DOHH2 (cell line): Measurements from ENCODE around the gene LSS.
"Not testable (repeated sequence)": the region's sequence is repeated elsewhere in the genome, so short reads cannot be mapped to it uniquely, and the experiment has no call there.

Source experiments
- H3F3A ChIP-seq: fragments of 200-600 bp; sonication (generic), shearing (Covaris generic); 2 replicates; pipeline ENCODE4 v1.6.0; 2016; ENCODE audit warnings: antibody characterized with exemption, mild to moderate bottlenecking; ENCODE audit not compliant: control insufficient read depth, insufficient read depth
- H3K27ac ChIP-seq: fragments of 200-600 bp; sonication (generic); 2 replicates; pipeline ENCODE4 v1.5.1; 2014; ENCODE audit warnings: low read depth, mild to moderate bottlenecking, low read length, moderate library complexity
- H3K27me3 ChIP-seq: fragments of 200-600 bp; sonication (generic); 2 replicates; pipeline ENCODE4 v1.6.1; 2014; ENCODE audit warnings: mild to moderate bottlenecking, low read length, mixed read lengths; ENCODE audit not compliant: control insufficient read depth
- H3K36me3 ChIP-seq: fragments of 200-600 bp; sonication (generic); 2 replicates; pipeline ENCODE4 v1.6.1; 2014; ENCODE audit warnings: mild to moderate bottlenecking, low read length, moderate library complexity, mixed read lengths; ENCODE audit not compliant: control insufficient read depth
- H3K4me1 ChIP-seq: fragments of 200-600 bp; sonication (generic); 2 replicates; pipeline ENCODE4 v1.6.1; 2014; ENCODE audit warnings: mild to moderate bottlenecking, low read length, mixed read lengths; ENCODE audit not compliant: control insufficient read depth
- H3K4me2 ChIP-seq: fragments of 200-600 bp; sonication (generic); 2 replicates; pipeline ENCODE4 v1.6.0; 2014; ENCODE audit warnings: mild to moderate bottlenecking, low read length, moderate library complexity
- H3K4me3 ChIP-seq: fragments of 200-600 bp; sonication (generic); 2 replicates; pipeline ENCODE4 v1.5.1; 2014; ENCODE audit warnings: mild to moderate bottlenecking, low read length, mixed read lengths
- H3K79me2 ChIP-seq: fragments of 200-600 bp; sonication (generic); 2 replicates; pipeline ENCODE4 v1.6.1; 2014; ENCODE audit warnings: mild to moderate bottlenecking, low read length, mixed read lengths; ENCODE audit not compliant: control insufficient read depth
- H3K9me2 ChIP-seq: fragments of 200-600 bp; sonication (generic); replicated peaks from 2 replicates; pipeline ENCODE4 v1.6.1; 2014; ENCODE audit warnings: mild to moderate bottlenecking, low read length, mixed read lengths; ENCODE audit not compliant: control insufficient read depth
- H3K9me3 ChIP-seq: fragments of 200-600 bp; sonication (generic); 2 replicates; pipeline ENCODE4 v1.6.1; 2014; ENCODE audit warnings: antibody characterized with exemption, low read length, mixed read lengths; ENCODE audit not compliant: control insufficient read depth, insufficient read depth
- H4K20me1 ChIP-seq: fragments of 200-600 bp; sonication (generic); 2 replicates; pipeline ENCODE4 v1.6.0; 2014; ENCODE audit warnings: low read depth, mild to moderate bottlenecking, antibody characterized with exemption, low read length, moderate library complexity; ENCODE audit not compliant: control insufficient read depth, insufficient read depth
- EZH2phosphoT487 ChIP-seq: fragments of 200-600 bp; sonication (generic); IDR thresholded peaks from 2 replicates; pipeline ENCODE4 v1.6.1; 2017; ENCODE audit warnings: borderline replicate concordance, mild to moderate bottlenecking, antibody characterized with exemption, low read length, moderate library complexity, mixed read lengths
- TF ChIP-seq, protein P1 (sequence below): fragments of 200-600 bp; sonication (generic); IDR thresholded peaks from one replicate; pipeline ENCODE4 v1.5.1; 2014; ENCODE audit warnings: antibody characterized with exemption, mild to moderate bottlenecking, low read depth, low read length; ENCODE audit not compliant: poor library complexity, severe bottlenecking

LSS gene

DNA sequence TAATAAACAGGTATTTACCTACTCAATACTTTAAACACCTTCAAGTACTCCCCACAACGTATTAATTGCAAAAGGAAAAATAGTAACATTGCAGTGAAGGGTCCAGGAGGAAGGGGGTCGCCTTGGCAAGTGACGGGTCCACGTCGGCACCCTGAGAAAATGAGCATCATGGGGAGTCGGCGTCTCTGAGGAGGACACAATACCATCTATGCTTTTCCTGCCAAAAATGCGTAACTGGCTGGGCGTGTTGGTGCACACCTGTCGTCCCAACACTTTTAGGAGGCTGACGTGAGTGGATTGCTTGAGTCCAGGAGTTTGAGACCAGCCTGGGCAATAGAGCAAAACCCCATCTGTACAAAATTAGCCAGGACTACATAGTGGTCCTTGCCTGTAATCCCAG is 80.5 kb downstream of the LSS start:
- Histone ChIP-seq H3F3A (no peaks in the 10 kb centered on the region), H3K4me3 (no peak overlapping the region), H3K36me3 (no peaks in the 10 kb centered on the region), H3K79me2 (no peaks in the 10 kb centered on the region), H4K20me1 (no peaks in the 10 kb centered on the region), H3K4me1 (no peaks in the 10 kb centered on the region), H3K27me3 (no peaks in the 10 kb centered on the region), H3K9me2 (no peaks in the 10 kb centered on the region), H3K9me3 (peaks cover 5% of the 10 kb centered on the region; the same call in 1 of the 2 replicates), H3K27ac (no peak overlapping the region), H3K4me2 (no peak overlapping the region)
- TF ChIP-seq EZH2phosphoT487: no peak
- TF ChIP-seq, protein P1, sequence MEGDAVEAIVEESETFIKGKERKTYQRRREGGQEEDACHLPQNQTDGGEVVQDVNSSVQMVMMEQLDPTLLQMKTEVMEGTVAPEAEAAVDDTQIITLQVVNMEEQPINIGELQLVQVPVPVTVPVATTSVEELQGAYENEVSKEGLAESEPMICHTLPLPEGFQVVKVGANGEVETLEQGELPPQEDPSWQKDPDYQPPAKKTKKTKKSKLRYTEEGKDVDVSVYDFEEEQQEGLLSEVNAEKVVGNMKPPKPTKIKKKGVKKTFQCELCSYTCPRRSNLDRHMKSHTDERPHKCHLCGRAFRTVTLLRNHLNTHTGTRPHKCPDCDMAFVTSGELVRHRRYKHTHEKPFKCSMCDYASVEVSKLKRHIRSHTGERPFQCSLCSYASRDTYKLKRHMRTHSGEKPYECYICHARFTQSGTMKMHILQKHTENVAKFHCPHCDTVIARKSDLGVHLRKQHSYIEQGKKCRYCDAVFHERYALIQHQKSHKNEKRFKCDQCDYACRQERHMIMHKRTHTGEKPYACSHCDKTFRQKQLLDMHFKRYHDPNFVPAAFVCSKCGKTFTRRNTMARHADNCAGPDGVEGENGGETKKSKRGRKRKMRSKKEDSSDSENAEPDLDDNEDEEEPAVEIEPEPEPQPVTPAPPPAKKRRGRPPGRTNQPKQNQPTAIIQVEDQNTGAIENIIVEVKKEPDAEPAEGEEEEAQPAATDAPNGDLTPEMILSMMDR: no peak

DNA sequence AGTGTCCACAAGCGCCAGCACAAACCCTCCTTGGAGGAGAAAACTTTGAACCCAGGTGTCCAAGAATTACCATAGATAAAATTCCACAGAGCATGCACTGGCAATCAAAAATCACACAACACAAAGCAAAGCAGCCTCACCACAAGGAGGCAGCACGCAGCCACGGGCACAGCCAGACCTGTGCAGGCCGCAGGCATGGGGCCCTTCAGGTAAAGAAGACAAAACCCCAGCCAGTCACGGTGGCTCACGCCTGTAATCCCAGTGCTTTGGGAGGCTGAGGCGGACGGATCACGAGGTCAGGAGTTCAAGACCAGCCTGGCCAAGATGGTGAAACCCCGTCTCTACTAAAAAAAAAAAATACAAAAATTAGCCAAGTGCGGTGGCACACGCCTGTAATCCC is 81.1 kb downstream of the LSS start:
- not testable (repeated sequence) for H3K4me3 ChIP-seq, H3K36me3 ChIP-seq, H3K4me2 ChIP-seq, H3K27me3 ChIP-seq, H4K20me1 ChIP-seq, H3K4me1 ChIP-seq, H3K9me3 ChIP-seq, H3K79me2 ChIP-seq, H3F3A ChIP-seq, H3K9me2 ChIP-seq, H3K27ac ChIP-seq
- TF ChIP-seq, protein P1: peak; percentile 54

DNA sequence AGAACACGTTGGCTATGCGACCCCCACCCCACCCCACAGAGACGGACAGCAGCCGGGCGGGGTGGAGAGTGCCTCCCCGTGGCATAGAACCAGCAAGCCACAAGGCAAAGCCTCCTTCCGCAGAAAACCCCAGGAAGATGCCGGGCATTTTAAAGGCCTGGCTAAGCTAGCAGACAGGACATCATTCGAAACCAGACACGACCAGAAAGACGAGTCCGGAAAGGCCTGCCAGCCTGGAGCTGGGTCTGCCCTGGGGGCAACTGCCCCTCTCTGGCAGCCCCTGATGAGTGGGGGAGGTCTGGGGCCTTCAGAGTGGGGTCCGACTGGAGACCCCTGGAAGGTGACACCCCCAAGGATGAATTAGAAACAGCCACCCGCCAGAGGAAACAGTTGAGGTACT is 81.7 kb downstream of the LSS start:
- Histone ChIP-seq H3K27me3 (no peaks in the 10 kb centered on the region), H3K79me2 (no peaks in the 10 kb centered on the region), H3K4me3 (no peak overlapping the region), H3K27ac (no peak overlapping the region), H3K9me3 (peaks cover 5% of the 10 kb centered on the region; the same call in 1 of the 2 replicates), H3K4me2 (no peak overlapping the region), H3K9me2 (no peaks in the 10 kb centered on the region), H3K36me3 (no peaks in the 10 kb centered on the region), H3F3A (no peaks in the 10 kb centered on the region), H4K20me1 (no peaks in the 10 kb centered on the region), H3K4me1 (no peaks in the 10 kb centered on the region)
- no peak for TF ChIP-seq EZH2phosphoT487
- TF ChIP-seq, protein P1: no peak
